ENCODE data around the gene ENDOV.

DNA sequence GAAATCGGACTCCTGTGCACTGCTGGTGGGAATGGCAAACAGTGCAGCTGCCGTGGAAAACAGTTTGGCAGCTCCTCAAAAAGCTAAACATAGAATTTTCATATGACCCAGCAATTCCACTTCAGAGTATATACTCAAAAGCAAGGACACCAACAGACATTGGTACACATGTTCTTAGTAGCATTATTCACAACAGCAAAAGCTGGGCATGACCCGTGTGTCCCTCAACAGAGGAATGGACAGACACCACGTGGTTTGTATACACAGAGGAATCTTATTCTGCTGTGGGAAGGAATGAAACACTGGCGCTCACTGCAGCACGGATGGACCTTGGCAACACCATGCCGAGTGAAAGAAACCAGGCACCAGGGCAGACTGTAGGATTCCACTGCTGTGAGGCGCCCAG, 45.5 kb downstream of the ENDOV start:
- TF ChIP-seq POLR2A (IDR thresholded peaks at IDR 0.05) (no peak), CTCF (IDR thresholded peaks at IDR 0.05) (no peak)

Data from body of pancreas (tissue), 4 donors.